GOT3 (cell line): ENCODE results near the gene AP4E1.
"Not testable (repeated sequence)": the region's sequence is repeated elsewhere in the genome, so short reads cannot be mapped to it uniquely, and the experiment has no call there.

Experiments used
- DNase-seq: peaks from one replicate; lab custom pipeline; 2025; ENCODE audit warnings: mixed read lengths; lab: John Stamatoyannopoulos, UW

Gene AP4E1

GRCh38 chr15:50908209-50909009 lies at the start of gene AP4E1:
TSS of gene AP4E1 (plus strand) at chr15:50908683. CDS start at chr15:50908779, 96 bp downstream.
- DNase-seq: peak; percentile 76

GRCh38 chr15:50860824-50861223 lies 47.7 kb upstream of the AP4E1 start:
- DNase-seq: no peak

GRCh38 chr15:50862553-50862952 lies 45.9 kb upstream of the AP4E1 start:
- no peak for DNase-seq

- no peak for DNase-seq
These were observed 43.6 kb upstream of the AP4E1 start for GRCh38 chr15:50864873-50865272.

- DNase-seq: no peak
These were observed 42.7 kb upstream of the AP4E1 start for GRCh38 chr15:50865515-50866353.

GRCh38 chr15:50871832-50872231 lies 36.7 kb upstream of the AP4E1 start:
- no peak for DNase-seq

GRCh38 chr15:50872832-50873426 lies 35.6 kb upstream of the AP4E1 start:
- DNase-seq: no peak

- no peak for DNase-seq
These were observed 34.5 kb upstream of the AP4E1 start for GRCh38 chr15:50873935-50874361.

- DNase-seq: not testable (repeated sequence)
These were observed 33.2 kb upstream of the AP4E1 start for GRCh38 chr15:50875238-50875637.

- DNase-seq: no peak
These were observed 32.1 kb upstream of the AP4E1 start for GRCh38 chr15:50876260-50876988.

GRCh38 chr15:50876989-50877360 lies 31.5 kb upstream of the AP4E1 start:
- peak; percentile 67 for DNase-seq

GRCh38 chr15:50879016-50879617 lies 29.4 kb upstream of the AP4E1 start:
- DNase-seq: no peak

- DNase-seq: no peak
These were observed 28.3 kb upstream of the AP4E1 start for GRCh38 chr15:50880206-50880605.

- no peak for DNase-seq
These were observed 27.8 kb upstream of the AP4E1 start for GRCh38 chr15:50880651-50881114.

GRCh38 chr15:50881121-50882048 lies 27.1 kb upstream of the AP4E1 start:
- DNase-seq: no peak

- no peak for DNase-seq
These were observed 24.6 kb upstream of the AP4E1 start for GRCh38 chr15:50883903-50884302.

- no peak for DNase-seq
These were observed 23.9 kb upstream of the AP4E1 start for GRCh38 chr15:50884540-50884939.

- no peak for DNase-seq
These were observed 22.4 kb upstream of the AP4E1 start for GRCh38 chr15:50886139-50886467.

- DNase-seq: no peak
These were observed 21.7 kb upstream of the AP4E1 start for GRCh38 chr15:50886611-50887345.

- no peak for DNase-seq
These were observed 20.4 kb upstream of the AP4E1 start for GRCh38 chr15:50888054-50888453.
